Gastroesophageal sphincter (tissue), 4 donors: Measurements from ENCODE around the gene TNFSF4. TPM values are rescaled to one million over a fixed set of nuclear protein-coding genes. Genes with fewer than 3 reads are reported as not detected.

ENCODE experiments used
- ATAC-seq: fragments of 150-250 bp; one replicate; pipeline ENCODE4 v1.9.1; 2016; ENCODE audit warnings: mild to moderate bottlenecking, moderate library complexity
- H3K27ac ChIP-seq, 4 donors: fragments of 200-600 bp; sonication (generic) in 3 of 4; 1 replicate in 3 of 4; 2 replicates in 1 of 4; pipeline ENCODE4 v1.5.1; 2016 to 2019
- H3K27me3 ChIP-seq: fragments of 200-600 bp; sonication (generic); one replicate; pipeline ENCODE4 v1.5.1; 2019
- H3K36me3 ChIP-seq, 2 donors: fragments of 200-600 bp; sonication (generic); one replicate each; pipeline ENCODE4 v1.5.1; 2019; ENCODE audit warnings: control low read depth in 1 of 2
- H3K4me1 ChIP-seq, 3 donors: fragments of 200-600 bp; sonication (generic); 1 replicate in 2 of 3; 2 replicates in 1 of 3; pipeline ENCODE4 v1.5.1; 2016 to 2019; ENCODE audit warnings: control low read depth in 2 of 3
- H3K4me3 ChIP-seq, 2 donors: fragments of 200-600 bp; sonication (generic); one replicate each; pipeline ENCODE4 v1.5.1; 2019; ENCODE audit warnings: mild to moderate bottlenecking in 1 of 2, moderate library complexity in 1 of 2
- H3K9me3 ChIP-seq, 3 donors: fragments of 200-600 bp; sonication (generic); one replicate each; pipeline ENCODE4 v1.5.1; 2017 to 2019; ENCODE audit warnings: control low read depth in 2 of 3
- CTCF ChIP-seq, 4 experiments: fragments of 200-600 bp in 2 of 4; fragments of 450-650 bp in 2 of 4; sonication (generic) in 1 of 4; IDR thresholded peaks; one replicate each; pipeline ENCODE4 v1.5.1; 2017 to 2019; ENCODE audit warnings: antibody characterized with exemption in 4 of 4, mild to moderate bottlenecking in 2 of 4, moderate library complexity in 2 of 4
- EP300 ChIP-seq: sonication (generic); formaldehyde crosslinking; IDR thresholded peaks from one replicate; pipeline ENCODE4 v1.6.1; 2017; ENCODE audit warnings: antibody characterized with exemption, mild to moderate bottlenecking
- POLR2A ChIP-seq, 2 donors: fragments of 450-650 bp; IDR thresholded peaks; one replicate each; pipeline ENCODE4 v1.6.1; 2017; ENCODE audit warnings: antibody characterized with exemption in 2 of 2, mild to moderate bottlenecking in 2 of 2, moderate library complexity in 1 of 2
- POLR2AphosphoS5 ChIP-seq: sonication (generic); formaldehyde crosslinking; IDR thresholded peaks from one replicate; pipeline ENCODE4 v1.6.1; 2017; ENCODE audit warnings: antibody characterized with exemption
- WGBS, 2 donors: methylation state at CpG; one replicate each; pipeline ENCODE4 v1.1.5; 2018; ENCODE audit warnings: low coverage in 1 of 2; 5-methylcytosine and 5-hydroxymethylcytosine counted together
- total RNA-seq, 4 donors: library from RNA; depleted of rRNA; stranded (reverse); fragments of >200 nt; gene quantifications; one replicate each; pipeline ENCODE4 v1.1.0, GENCODE V29; 2016

The TNFSF4 gene
- total RNA-seq, 4 donors from 2014 or later = 2.6 to 24.0 (median 4.4) TPM

- WGBS, 2 donors = 67 to 100% methylated on average over 1 of the region's 1 CpG
- Histone ChIP-seq H3K4me3 (no peak overlapping the region), H3K27ac (no peak overlapping the region), H3K27me3 (no peaks in the 10 kb centered on the region), H3K36me3 (no peaks in the 10 kb centered on the region), H3K9me3 (no peaks in the 10 kb centered on the region), H3K4me1 (peaks cover 0 to 23% (median 0%) of the 10 kb centered on the region in 3 donors)
- no peak for ATAC-seq
- no peak for TF ChIP-seq CTCF (IDR thresholded peaks at IDR 0.05)
- no peak for TF ChIP-seq POLR2A (IDR thresholded peaks at IDR 0.05)
- TF ChIP-seq POLR2AphosphoS5 = no peak
- TF ChIP-seq EP300 = no peak
Observed at GRCh38 chr1:173210716-173211231, 3.6 kb upstream of the TNFSF4 start.

DNA sequence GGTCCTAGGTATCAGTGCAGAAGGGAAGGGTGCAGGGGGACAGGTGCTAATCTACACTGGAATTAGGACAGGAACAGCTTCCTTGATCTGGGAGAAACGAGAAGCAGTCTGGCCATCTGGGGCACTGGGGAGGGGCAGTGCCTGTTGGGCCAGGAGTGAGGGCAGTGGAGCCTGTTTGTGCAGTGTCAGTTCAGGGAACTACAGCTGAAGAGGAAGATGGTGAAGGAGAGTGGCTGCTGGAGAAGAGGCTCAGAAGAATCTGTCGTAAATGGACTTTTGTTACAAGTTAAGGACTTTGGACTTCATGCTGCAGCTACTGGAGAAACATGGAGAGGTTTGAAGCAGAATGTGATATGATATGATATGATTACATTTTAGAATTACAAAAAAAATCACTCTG, 3.2 kb upstream of the TNFSF4 start:
- Histone ChIP-seq H3K36me3 (no peaks in the 10 kb centered on the region), H3K9me3 (no peaks in the 10 kb centered on the region), H3K27me3 (no peaks in the 10 kb centered on the region), H3K4me1 (peaks cover 0 to 26% (median 0%) of the 10 kb centered on the region in 3 donors), H3K4me3 (no peak overlapping the region), H3K27ac (no peak overlapping the region)
- ATAC-seq = no peak
- TF ChIP-seq CTCF (IDR thresholded peaks at IDR 0.05) (no peak), POLR2A (IDR thresholded peaks at IDR 0.05) (no peak), EP300 (no peak), POLR2AphosphoS5 (no peak)
- 78 to 100% methylated on average over 2 of the region's 2 CpGs for WGBS, 2 donors

DNA sequence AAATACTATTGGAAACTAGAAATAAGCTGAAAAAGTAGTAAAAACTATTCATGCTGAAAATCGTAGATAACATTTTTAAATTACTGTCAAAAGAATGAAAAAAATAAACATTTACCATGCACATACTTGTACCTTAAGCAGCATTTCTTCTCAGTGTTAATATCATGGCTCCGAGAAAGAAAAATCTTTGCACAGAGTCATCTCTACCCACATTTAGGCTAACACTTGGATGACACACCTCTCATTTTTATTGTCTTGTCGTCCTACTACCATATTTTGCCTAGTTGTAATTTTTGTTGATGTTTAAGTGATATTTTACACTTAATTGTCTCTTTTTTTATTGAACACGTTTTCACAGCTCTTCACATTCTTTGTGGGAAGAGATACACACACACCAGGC, 1.7 kb upstream of the TNFSF4 start:
- Histone ChIP-seq H3K4me1 (peaks cover 0 to 29% (median 0%) of the 10 kb centered on the region in 3 donors), H3K9me3 (no peaks in the 10 kb centered on the region), H3K27ac (no peak overlapping the region), H3K36me3 (no peaks in the 10 kb centered on the region), H3K4me3 (no peak overlapping the region), H3K27me3 (no peaks in the 10 kb centered on the region)
- TF ChIP-seq POLR2AphosphoS5 = no peak
- TF ChIP-seq POLR2A (IDR thresholded peaks at IDR 0.05) = no peak
- TF ChIP-seq EP300 = no peak
- no peak for TF ChIP-seq CTCF (IDR thresholded peaks at IDR 0.05)
- WGBS, 2 donors = 77 to 94% methylated on average over 3 to 4 of the region's 4 CpGs
- ATAC-seq = no peak

DNA sequence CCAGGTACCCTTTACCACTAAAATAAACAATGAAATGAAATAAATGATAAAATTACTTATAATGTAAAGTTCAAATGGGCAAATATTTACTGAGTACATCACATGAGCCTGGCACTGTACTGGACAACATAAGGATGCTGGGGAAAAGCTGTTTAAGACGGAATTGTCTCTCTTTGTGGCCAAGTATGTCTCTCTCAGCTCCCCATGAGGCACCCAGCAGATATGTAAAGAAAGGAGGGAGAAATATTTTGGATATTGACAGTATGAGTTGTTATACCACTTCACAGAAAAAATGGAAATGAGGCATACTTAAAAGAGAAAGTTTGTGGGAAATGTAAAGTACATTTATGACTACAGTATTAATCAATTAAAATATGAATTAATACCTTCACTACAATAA, 1.0 kb upstream of the TNFSF4 start:
- H3K4me3 ChIP-seq = no peak overlapping the region

More for the DNA sequence above, 1.0 kb upstream of the TNFSF4 start:
- H3K9me3 ChIP-seq = no peaks in the 10 kb centered on the region
- no peaks in the 10 kb centered on the region for H3K36me3 ChIP-seq
- ATAC-seq = no peak
- TF ChIP-seq EP300 (no peak), POLR2A (IDR thresholded peaks at IDR 0.05) (no peak), CTCF (IDR thresholded peaks at IDR 0.05) (no peak), POLR2AphosphoS5 (no peak)
- no peak overlapping the region for H3K27ac ChIP-seq
- H3K27me3 ChIP-seq = no peaks in the 10 kb centered on the region
- peaks cover 0 to 29% (median 0%) of the 10 kb centered on the region in 3 donors for H3K4me1 ChIP-seq
- 70 to 77% methylated on average over 1 of the region's 1 CpG for WGBS, 2 donors
